IPS DF 4.7 (cell line): ENCODE data around the gene RBM45.
"Not testable (repeated sequence)": the region's sequence is repeated elsewhere in the genome, so short reads cannot be mapped to it uniquely, and the experiment has no call there.

Experiments
- DNase-seq: peaks from one replicate; pipeline ENCODE4 v3.0.0-alpha.2; 2013; ENCODE audit warnings: low spot score; ENCODE audit errors: extremely low read depth

Gene RBM45

DNA sequence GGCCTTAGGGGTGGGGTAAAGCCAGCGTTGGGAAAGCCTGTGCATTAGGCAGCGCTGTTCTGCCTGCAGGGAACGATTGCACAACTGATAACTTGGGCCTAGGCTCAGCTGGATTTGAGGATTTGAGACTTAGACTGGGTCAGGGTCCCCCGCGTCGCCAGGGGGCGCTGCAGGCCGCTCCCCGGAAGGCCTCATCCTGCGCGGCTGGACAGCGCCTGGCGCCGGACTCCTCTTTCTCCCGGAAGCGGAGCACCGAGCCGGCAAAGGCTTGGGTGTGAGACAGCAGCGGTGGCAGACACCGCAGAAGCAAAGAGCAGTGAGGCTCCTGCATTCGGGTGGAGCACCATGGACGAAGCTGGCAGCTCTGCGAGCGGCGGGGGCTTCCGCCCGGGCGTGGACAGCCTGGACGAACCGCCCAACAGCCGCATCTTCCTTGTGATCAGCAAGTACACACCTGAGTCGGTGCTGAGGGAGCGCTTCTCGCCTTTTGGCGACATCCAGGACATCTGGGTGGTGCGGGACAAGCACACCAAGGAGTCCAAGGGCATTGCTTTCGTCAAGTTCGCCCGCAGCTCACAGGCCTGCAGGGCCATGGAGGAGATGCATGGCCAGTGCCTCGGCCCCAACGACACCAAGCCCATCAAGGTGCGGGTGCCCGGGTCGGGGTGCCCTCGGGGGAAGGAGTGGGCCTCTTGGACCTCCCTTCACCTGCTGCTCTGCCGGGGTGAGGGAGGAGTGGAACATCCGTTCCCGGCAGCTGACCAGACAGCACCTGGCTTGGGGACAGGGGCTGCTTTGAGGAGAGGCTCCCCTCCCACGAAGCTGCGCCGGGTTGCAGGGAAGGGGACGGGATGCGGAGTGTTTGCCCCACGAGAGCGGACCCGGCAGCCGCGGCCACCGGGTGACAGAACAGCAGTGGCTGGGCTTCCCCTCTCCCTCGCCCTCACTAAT is at the start of gene RBM45:
Gene RBM45, plus strand, starts transcription at position 236 of the 951 bp plus-strand sequence. Its CDS starts 110 bp downstream, at position 346.
- peak; percentile 62 for DNase-seq

DNA sequence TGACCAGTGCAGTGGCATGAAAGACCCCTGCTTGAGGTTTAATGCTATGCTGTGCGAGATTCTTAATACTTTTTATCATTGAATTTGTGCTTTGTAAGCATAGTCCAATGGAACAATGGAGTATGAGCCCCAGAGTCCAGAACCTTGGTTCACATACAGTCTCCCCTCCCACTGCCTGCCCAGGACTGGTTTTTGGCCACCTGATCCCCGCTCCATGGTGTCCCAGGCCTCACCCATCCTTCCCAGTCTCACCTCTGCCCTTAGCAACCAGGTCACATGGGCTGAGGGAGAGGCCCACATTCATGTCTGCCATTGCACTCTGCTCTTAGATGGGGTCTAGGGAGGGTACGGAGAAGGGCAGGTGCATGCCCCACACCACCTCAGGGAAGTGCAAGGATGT is 45.9 kb upstream of the RBM45 start:
- no peak for DNase-seq

- DNase-seq, result no peak
Observed at GRCh38 chr2:178066890-178067669, 45.2 kb upstream of the RBM45 start.

DNA sequence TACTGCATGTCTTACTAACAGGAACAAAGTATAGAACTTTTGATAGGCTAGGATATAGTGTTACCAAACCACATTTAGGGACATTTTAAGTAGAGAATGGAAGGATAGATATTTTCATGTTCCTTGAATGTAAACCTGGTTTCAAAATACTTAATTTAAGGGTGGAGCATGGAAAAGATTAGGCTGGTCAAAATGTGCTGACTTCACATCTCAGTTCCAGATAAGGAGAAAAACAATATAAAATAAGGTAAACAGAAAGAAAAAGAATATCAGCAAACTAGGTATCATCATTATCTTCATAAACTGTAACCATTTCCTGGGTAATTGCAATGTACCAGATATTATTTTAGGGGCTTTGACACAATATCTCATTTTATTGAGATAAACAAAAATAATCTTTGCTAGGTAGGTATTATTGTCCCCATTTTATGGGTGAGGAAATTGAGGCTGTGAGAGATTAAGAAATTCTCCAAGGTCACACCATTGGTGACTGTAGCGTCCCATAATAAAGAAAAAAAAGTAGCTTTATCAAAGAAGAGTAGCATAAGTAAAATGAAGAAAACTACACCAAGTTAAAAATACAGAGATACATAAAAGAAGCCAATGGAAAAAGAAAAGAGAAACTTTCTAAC is 43.3 kb upstream of the RBM45 start:
- no peak for DNase-seq

- DNase-seq, result no peak
Observed at GRCh38 chr2:178069551-178069950, 42.7 kb upstream of the RBM45 start.

DNA sequence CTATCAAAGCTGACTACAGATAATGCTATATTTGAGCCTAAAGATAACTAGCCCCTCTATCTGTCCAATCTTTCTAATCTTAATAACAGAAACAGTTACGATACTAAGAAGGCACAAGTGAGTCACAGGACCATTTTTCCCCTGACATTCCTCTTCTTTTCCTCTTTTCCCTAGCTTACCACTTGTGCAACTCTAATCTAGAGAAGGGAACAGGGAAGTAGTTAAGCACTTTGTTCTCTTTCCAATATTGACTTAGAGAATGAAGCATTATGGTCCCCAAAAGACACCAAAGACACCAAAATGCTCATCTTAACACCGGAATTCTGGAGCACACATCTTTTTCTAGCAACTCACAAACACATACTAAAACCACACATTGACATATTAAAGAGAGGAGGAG is 41.4 kb upstream of the RBM45 start:
- DNase-seq, result no peak

GRCh38 chr2:178072000-178072382 is 40.2 kb upstream of the RBM45 start:
- no peak for DNase-seq

DNA sequence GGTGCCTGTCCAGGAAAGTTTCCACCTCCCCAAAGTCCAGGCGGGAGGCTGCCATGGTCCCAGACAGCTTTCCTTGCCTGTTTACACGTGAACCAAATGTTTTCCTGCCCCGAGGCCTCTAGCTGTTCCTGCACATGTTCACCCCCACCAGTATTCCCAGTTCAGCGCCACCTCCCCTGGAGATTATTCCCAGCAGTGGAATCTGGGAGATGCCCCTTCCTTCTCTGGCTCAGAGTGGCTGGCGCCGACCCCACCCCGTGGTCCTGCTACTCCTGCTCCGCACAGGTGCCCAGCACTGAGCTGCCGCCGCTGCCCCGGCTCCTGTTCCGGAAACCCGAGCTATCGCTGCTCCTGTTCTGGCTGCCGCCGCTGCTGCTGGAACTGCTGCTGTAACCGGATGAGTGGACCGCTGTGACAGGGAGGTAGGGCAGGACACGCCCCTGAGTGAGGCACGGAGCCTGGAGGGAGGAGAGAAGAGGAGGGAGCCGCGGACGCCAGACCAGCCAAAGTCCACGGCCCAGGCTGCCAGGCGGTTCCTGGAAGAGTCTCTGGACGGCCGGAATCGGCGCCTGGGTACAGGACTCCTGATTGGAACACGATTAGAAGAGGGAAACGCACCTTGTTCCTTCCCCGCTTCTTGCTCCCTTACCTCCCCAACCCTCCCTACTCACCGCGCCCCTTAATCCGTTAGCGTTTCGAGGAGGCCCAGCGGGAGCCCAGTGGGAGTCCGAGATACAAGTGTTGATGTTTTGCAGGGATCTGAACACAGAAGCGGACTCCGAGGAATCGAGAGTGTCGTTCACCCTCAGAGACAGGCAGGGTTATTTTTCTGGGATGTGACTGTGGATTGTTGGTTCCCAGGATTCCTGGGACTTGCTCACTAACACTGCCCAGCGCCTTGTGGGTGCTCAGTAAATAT is 39.6 kb upstream of the RBM45 start, which contains the start of gene PDE11A:
Gene PDE11A, minus strand, starts transcription at position 395 of the 919 bp plus-strand sequence. Its CDS starts 340 bp downstream, at position 55.
- DNase-seq, result peak; percentile 60

DNA sequence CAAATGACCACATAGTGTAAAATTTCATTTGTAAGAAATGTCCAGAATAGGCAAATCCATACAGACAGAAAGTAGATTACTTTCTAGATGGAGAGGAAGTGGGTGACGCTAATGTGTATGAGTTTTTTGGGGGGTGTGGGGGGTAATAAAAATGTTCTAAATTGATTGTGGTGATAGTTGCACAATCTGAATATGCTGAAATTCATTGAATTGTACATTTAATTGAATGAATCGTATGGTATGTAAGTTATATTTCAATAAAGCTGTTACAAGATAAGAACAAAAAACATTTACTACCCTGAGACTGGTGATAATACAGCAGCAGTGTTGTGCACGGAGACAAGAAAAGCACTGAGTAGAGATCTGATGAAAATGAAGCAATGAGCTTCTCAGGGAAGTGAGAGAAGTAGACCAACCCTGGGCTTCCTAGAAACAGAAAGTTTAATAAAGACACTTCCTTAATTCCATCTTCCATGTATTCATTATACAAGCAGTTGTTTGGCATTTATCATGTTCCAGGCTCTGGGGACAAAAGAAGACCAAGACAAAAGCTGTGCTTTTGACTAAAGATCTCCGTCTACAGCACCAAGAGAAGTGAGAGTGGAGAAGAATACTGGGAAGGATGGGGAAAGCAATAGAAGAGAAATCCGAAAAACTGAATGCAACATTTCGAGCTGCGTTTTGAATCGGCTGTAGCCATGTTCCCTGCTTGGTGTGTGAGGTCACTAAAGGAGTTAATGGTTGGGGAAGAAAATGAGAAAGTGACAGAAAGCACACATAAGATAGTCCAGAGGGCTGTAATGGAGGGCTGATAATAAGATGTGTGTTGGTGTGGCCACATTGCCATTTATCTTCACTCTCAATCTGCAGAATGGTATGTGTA is 37.9 kb upstream of the RBM45 start:
- no peak for DNase-seq

DNA sequence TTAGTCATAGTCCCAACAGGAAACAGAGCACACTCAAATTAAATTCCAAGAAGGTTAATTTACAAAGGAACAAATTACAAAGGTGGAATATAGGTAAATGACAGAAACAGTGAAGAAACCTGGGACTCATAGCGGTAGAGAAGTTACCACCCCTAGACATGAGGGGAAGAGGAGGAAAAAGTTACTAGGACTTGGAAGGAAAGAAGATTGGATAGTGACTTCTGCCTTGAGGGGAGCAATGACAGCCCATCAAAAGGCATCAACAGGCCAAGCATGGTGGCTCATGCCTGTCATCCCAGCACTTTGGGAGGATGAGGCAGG is 37.3 kb upstream of the RBM45 start:
- no peak for DNase-seq

DNA sequence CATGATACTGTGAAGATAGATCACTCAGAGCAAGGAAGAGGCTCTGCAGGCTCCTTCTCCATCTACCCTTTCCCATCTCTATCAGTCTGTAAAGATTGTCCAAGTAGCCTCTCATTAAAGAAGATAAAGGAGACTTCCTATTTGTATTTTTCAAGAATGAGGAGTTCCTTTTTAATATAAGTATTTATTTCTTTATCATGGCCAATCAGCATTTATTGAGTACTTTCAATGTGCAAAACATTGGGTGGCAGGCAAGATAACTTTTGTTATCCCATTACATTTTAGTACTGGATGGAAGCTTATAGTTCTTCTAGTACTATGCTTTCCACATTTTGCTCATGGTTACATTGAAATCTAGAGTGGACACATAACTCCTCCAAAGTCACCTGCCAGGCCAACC is 36.1 kb upstream of the RBM45 start:
- DNase-seq, result no peak

- DNase-seq, result not testable (repeated sequence)
Observed at GRCh38 chr2:178079279-178079678, 33.0 kb upstream of the RBM45 start.

- DNase-seq, result no peak
Observed at GRCh38 chr2:178082408-178083045, 29.7 kb upstream of the RBM45 start.

- no peak for DNase-seq
Observed at GRCh38 chr2:178084273-178084672, 28.0 kb upstream of the RBM45 start.

DNA sequence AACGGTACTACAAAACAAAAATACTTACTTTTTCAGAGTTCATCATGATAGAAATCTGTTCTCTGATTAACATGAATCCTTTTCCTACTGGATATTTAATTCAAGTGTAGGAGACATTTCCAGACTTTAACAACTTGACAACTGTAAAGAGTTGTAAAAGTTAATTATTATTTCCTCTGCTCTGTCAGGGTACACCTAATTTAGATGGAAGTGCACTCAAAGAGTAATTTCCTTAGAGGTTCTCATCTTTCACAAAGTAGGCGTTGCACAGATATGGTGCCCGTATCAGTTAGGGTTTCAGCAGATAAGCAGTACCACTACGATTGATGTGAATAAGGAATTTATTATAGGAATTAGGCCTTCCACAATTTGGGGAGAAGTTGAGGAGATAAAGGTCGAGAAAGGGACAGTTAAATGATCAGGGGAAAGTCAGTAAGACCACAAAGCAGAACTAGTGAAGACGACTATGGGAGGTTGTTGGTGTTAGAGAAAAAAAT is 23.4 kb upstream of the RBM45 start:
- no peak for DNase-seq

- no peak for DNase-seq
Observed at GRCh38 chr2:178093471-178093870, 18.8 kb upstream of the RBM45 start.

- DNase-seq, result no peak
Observed at GRCh38 chr2:178101321-178102079, 10.7 kb upstream of the RBM45 start.

DNA sequence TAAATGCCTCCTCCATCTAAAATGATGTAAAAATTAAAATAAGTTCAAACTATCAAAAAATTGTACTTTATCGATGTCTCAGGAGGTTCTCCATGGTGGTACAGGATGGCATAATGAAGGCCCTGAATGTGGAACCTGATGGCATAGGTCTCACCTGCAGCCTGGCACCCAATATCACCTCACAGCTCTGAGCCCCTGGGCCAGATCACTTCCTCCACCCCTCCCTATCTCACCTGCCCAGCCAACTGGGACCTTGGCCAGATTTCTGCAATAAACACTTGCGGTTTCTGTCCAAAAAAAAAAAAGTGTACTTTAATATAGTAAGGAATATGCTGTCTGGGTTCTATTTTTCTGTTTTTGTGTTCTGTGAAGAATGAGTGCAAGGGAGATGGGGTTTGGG is 6.7 kb upstream of the RBM45 start:
- no peak for DNase-seq
